Activated CD4-positive, alpha-beta T cell treated with anti-CD3 and anti-CD28 coated beads, Interleukin-2, amount 10 ng/mL, durations not matched to agents 24 days and 14 days (primary cell): Measurements from ENCODE around the gene TRPT1. TPM values are rescaled to one million over a fixed set of nuclear protein-coding genes. Genes with fewer than 3 reads are reported as not detected.

Experiments
- DNase-seq: peaks from one replicate; pipeline ENCODE4 v3.0.0; 2022
- H3K27ac Mint-ChIP-seq: one replicate; pipeline ENCODE4 v1.8.0; 2022; ENCODE audit warnings: mild to moderate bottlenecking, mixed read lengths
- H3K27me3 Mint-ChIP-seq: one replicate; pipeline ENCODE4 v1.8.0; 2022; ENCODE audit warnings: mixed read lengths
- H3K36me3 Mint-ChIP-seq: one replicate; pipeline ENCODE4 v1.8.0; 2022; ENCODE audit warnings: low read depth, mild to moderate bottlenecking, mixed read lengths
- H3K4me1 Mint-ChIP-seq: one replicate; pipeline ENCODE4 v1.8.0; 2021; ENCODE audit warnings: mixed read lengths
- H3K4me3 Mint-ChIP-seq: one replicate; pipeline ENCODE4 v1.8.0; 2022; ENCODE audit warnings: mild to moderate bottlenecking, moderate library complexity, mixed read lengths
- H3K9me3 Mint-ChIP-seq: one replicate; pipeline ENCODE4 v1.8.0; 2021; ENCODE audit warnings: mixed read lengths
- intact Hi-C: fragments of 100-400 bp; cut with micrococcal nuclease; formaldehyde crosslinking; loops from one replicate; pipeline ENCODE4 v1.15.1; 2023
- total RNA-seq: library from RNA; stranded (reverse); gene quantifications from 2 replicates; pipeline ENCODE4 v1.2.3, GENCODE V29; 2022

The TRPT1 gene
- total RNA-seq, 1 donor from 2014 or later = 31.7 TPM

DNA sequence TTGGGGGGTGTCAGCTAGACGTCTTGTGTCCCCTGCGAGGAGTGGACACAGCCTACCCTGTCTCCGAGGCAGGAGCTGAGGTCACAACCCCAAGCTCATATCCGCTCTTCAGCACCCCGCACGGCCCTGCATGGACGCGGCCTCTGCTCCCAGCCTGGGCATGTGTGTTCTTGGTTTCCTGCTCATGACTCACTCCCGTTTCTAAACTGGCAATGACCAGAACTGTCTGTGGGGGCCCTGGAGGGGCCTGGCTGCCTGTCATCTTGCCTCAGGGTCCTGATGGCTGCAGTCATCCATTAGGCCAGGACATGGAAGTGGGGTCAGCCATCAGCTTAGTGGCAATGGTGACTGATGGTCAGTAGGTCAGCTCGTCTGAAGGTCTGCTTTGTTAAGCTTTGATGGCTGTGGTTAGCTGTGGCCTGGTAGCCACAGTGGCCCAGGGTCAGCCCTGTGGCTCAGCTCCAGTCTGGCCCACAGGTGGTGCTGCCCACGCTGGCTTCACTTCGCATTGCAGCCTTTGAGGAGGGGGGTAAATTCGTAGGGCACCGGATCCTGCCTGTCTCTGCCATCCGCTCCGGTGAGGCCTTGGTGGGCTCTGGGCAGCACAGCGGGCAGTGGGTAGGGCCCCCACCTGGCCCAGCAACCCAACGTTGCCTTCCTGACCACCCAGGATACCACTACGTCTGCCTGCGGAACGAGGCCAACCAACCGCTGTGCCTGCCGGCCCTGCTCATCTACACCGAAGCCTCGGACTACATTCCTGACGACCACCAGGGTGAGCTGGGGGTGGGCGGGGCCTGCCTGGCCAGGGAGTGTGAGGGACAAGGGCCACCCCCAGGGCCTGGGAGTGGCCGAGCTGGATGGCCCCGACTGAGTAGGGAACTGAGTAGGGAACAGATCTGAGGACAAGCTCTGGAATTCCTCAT, 37.3 kb upstream of the TRPT1 start:
- DNase-seq = no peak
- Mint-ChIP-seq H3K36me3 (peaks cover 28% of the 10 kb centered on the region), H3K9me3 (no peaks in the 10 kb centered on the region), H3K4me1 (peaks cover 18% of the 10 kb centered on the region), H3K27ac (no peak overlapping the region), H3K4me3 (no peak overlapping the region), H3K27me3 (no peaks in the 10 kb centered on the region)
- intact Hi-C loops = no loop called here

DNA sequence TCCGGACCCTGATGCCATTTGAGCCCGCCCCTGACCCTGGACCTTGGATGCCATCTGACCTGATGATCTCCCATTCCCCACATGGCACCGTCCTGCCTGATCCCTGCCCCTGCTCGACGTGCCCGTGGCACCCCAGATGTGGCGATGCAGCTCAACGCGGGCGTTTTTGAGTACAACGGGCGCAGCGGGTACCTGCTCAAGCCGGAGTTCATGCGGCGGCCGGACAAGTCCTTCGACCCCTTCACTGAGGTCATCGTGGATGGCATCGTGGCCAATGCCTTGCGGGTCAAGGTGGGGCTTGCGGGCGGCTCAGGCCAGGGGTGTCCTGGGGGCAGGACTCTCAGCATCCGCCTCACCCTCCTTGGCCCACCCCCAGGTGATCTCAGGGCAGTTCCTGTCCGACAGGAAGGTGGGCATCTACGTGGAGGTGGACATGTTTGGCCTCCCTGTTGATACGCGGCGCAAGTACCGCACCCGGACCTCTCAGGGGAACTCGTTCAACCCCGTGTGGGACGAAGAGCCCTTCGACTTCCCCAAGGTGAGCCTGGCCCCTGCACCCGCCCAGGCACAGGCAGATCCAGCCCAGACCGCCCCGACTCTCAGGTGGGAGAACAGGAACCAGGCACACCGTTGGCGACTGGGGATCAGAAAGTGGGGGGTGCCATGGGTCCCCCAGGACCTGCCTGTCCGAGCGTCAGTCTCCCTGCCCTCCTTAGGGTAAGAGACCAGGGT, 36.5 kb upstream of the TRPT1 start:
- peaks cover 12% of the 10 kb centered on the region for H3K4me1 Mint-ChIP-seq
- no peaks in the 10 kb centered on the region for H3K9me3 Mint-ChIP-seq
- H3K27me3 Mint-ChIP-seq = no peaks in the 10 kb centered on the region
- intact Hi-C loops = no loop called here
- no peak overlapping the region for H3K27ac Mint-ChIP-seq
- peaks cover 33% of the 10 kb centered on the region for H3K36me3 Mint-ChIP-seq
- no peak for DNase-seq
- no peak overlapping the region for H3K4me3 Mint-ChIP-seq

DNA sequence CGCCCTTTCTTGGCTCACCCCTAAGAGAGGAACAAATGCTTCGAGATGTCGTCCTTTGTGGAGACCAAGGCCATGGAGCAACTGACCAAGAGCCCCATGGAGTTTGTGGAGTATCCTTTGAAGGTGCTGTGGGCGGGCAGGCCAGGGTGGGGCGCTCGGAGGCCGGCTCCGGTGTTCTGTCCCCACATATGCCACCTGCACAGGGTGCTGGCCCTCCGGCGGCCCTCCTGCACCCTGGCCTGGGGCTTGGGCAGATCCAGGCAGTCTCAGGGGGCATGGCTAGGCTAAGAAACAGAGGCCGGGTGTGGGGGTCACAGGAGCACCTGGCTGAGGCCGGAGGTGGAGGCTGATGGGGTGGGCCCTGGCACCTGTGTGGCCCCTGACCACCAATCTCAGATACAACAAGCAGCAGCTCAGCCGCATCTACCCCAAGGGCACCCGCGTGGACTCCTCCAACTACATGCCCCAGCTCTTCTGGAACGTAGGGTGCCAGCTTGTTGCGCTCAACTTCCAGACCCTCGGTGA, 35.6 kb upstream of the TRPT1 start:
- H3K4me1 Mint-ChIP-seq = peaks cover 12% of the 10 kb centered on the region
- no peaks in the 10 kb centered on the region for H3K27me3 Mint-ChIP-seq
- no peaks in the 10 kb centered on the region for H3K9me3 Mint-ChIP-seq
- H3K27ac Mint-ChIP-seq = no peak overlapping the region
- H3K36me3 Mint-ChIP-seq = peaks cover 34% of the 10 kb centered on the region
- intact Hi-C loops = no loop called here
- no peak for DNase-seq
- H3K4me3 Mint-ChIP-seq = no peak overlapping the region

DNA sequence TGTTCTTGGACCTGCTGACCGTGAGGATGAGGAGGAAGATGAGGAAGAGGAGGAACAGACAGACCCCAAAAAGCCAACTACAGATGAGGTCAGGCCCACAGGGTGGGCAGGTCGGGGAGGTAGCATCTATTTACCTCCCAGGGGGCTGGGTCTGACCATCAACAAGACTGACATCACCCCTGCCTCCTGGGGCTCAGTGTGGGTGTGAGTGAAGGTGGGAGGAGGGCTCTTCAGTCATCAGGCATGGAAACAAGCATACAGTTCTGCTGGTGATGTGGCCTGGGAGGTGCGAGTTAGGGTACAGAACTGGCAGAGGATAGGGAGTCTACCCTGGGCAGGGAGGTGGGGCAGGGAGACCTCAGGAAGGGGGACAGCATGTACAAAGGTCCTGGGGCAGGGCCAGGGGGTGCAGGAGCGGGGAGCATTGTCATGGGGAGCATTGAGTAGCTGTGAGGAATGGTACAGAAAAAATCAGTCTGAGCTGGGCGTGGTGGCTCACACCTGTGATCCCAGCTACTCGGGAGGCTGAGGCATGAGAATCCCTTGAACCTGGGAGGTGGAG, 34.2 kb upstream of the TRPT1 start:
- H3K36me3 Mint-ChIP-seq = peaks cover 35% of the 10 kb centered on the region
- intact Hi-C loops = no loop called here
- DNase-seq = no peak
- no peaks in the 10 kb centered on the region for H3K27me3 Mint-ChIP-seq
- peak overlapping the region; percentile 48 for H3K27ac Mint-ChIP-seq
- H3K9me3 Mint-ChIP-seq = no peaks in the 10 kb centered on the region
- no peak overlapping the region for H3K4me3 Mint-ChIP-seq
- peaks cover 12% of the 10 kb centered on the region for H3K4me1 Mint-ChIP-seq

DNA sequence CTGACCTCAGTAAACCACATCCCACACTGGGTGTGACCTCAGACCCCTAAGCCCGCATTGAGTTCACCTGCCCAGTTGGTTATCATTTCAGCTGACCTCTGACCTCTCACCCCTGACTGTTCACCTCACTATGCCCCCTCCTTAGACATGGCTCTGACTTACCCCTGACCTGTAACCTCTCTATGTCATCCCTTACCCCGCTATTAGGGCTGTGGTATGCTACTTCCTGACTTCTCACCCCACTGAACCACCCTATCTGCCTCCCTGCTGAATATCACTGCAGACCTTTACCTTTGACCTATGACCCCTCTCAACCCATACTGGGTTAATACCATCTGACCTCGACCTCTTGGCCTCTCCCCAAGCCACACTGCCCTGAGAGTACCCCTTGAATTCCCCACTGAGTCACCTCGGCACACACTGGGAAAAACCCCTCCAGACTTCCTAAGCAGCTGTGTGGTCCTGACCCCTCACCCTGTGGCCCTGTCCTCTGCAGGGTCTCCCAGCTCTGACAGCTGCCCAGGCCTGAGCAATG, 33.6 kb upstream of the TRPT1 start:
- no peak overlapping the region for H3K4me3 Mint-ChIP-seq
- H3K9me3 Mint-ChIP-seq = no peaks in the 10 kb centered on the region
- H3K27ac Mint-ChIP-seq = no peak overlapping the region
- no peak for DNase-seq
- peaks cover 38% of the 10 kb centered on the region for H3K36me3 Mint-ChIP-seq
- peaks cover 12% of the 10 kb centered on the region for H3K4me1 Mint-ChIP-seq
- no peaks in the 10 kb centered on the region for H3K27me3 Mint-ChIP-seq
- intact Hi-C loops = no loop called here

DNA sequence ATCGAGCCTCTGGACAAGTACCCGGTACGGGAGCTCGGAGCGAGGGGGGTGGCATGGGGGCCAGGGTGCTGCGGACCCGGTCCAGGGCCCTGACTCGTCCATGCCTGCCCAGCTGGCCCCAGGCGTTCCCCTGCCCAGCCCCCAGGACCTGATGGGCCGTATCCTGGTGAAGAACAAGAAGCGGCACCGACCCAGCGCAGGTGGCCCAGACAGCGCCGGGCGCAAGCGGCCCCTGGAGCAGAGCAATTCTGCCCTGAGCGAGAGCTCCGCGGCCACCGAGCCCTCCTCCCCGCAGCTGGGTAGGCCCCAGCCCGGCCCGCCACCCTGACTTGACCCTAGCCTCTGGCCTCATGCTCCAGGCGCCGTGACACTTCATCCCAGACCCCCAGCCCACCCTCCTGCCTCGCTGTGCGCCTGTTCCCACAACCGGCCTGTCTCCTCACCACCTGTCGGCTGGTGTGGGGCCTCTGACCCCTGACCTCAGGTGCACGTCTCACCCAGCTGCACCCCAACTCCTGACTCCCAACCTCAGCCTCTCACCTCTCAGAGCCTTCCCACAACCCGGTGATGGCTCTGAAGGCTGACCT, 33.1 kb upstream of the TRPT1 start:
- no peak for DNase-seq
- no peak overlapping the region for H3K27ac Mint-ChIP-seq
- no peaks in the 10 kb centered on the region for H3K27me3 Mint-ChIP-seq
- H3K4me1 Mint-ChIP-seq = peaks cover 12% of the 10 kb centered on the region
- H3K36me3 Mint-ChIP-seq = peaks cover 38% of the 10 kb centered on the region
- H3K4me3 Mint-ChIP-seq = no peak overlapping the region
- intact Hi-C loops = no loop called here
- no peaks in the 10 kb centered on the region for H3K9me3 Mint-ChIP-seq

DNA sequence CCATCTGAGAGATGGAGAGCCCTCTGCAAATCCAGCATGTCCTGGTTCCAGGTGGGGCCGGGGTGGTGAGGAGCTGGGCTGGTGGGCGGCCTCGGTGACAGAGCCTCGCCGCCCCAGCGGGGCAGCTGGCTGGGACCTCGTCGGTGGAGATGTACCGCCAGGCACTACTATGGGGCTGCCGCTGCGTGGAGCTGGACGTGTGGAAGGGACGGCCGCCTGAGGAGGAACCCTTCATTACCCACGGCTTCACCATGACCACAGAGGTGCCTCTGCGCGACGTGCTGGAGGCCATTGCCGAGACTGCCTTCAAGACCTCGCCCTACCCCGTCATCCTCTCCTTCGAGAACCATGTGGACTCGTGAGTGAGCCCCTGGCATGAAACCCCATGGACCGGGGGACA, 32.4 kb upstream of the TRPT1 start:
- Mint-ChIP-seq H3K4me1 (peaks cover 14% of the 10 kb centered on the region), H3K27ac (no peak overlapping the region), H3K27me3 (no peaks in the 10 kb centered on the region), H3K36me3 (peaks cover 40% of the 10 kb centered on the region), H3K9me3 (no peaks in the 10 kb centered on the region), H3K4me3 (no peak overlapping the region)
- DNase-seq = no peak
- intact Hi-C loops = no loop called here

DNA sequence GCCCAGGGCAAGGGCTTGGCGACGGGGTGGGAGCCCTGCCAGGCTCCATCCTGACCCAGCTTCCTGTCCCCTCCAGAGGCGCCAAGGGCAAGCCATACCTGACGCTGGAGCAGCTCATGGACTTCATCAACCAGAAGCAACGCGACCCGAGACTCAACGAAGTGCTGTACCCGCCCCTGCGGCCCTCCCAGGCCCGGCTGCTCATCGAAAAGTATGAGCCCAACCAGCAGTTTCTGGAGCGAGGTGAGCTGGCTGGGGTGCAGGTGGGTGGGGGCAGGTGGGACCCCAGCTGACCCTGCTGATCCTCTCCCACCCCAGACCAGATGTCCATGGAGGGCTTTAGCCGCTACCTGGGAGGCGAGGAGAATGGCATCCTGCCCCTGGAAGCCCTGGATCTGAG, 30.3 kb upstream of the TRPT1 start:
- Mint-ChIP-seq H3K36me3 (peaks cover 32% of the 10 kb centered on the region), H3K27me3 (no peaks in the 10 kb centered on the region), H3K27ac (no peak overlapping the region), H3K9me3 (no peaks in the 10 kb centered on the region), H3K4me3 (no peak overlapping the region), H3K4me1 (peaks cover 20% of the 10 kb centered on the region)
- no peak for DNase-seq
- intact Hi-C loops = no loop called here

DNA sequence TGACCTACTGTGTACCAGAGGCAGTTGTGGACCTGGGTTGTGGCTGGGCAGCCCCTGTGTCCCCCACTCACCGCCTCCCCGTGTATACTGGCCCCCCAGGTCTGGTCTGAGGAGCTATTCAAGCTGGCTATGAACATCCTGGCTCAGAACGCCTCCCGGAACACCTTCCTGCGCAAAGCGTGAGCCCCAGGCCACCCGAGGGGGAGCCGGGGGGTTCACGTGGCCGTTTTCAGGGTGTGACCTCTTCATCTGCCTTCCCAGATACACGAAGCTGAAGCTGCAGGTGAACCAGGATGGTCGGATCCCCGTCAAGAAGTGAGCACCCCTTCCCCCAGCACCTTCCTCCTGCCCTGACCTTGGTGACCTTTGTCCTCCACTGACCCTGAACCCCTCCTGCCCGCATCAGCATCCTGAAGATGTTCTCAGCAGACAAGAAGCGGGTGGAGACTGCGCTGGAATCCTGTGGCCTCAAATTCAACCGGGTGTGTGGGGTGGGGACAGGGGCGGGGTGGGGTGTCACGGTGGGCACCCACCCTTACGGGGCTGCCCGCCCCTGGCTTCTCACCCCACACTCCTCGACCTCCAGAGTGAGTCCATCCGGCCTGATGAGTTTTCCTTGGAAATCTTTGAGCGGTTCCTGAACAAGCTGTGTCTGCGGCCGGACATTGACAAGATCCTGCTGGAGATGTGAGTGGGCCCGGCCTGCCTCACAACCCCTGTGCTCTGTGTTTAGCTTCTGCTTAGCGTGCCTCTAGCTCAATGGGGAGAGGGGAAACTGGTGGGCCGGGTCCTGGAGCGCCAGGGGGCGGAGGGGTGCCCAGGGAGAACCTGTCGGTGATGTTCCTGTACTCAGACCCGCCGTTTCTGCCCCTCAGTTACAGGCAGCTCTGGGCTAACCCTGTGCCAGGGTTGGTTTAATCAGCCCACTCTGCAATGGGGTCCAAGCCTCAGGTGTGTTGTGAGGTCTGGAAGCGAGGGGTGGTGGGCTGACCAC, 29.4 kb upstream of the TRPT1 start:
- intact Hi-C loops = no loop called here
- peaks cover 25% of the 10 kb centered on the region for H3K4me1 Mint-ChIP-seq

DNA sequence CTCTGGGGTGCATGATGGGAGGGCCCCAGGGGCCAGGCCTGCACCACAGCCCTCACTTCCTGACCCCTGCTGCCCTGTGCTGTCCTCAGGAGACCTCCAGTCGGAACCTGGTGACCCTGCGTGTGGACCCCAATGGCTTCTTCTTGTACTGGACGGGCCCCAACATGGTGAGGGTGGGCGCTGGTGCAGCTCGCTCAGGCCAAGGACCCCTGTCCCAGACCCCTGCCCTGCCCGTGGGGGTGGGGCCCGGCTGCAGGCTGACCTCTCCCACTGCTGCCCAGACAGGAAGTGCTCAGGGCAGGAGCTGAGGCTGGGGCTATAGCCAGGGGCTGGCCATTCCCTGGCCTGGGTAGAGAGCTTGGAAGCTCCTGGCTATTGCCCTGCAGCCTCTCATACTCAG, 28.3 kb upstream of the TRPT1 start:
- H3K4me3 Mint-ChIP-seq = no peak overlapping the region
- no peaks in the 10 kb centered on the region for H3K9me3 Mint-ChIP-seq
- H3K27me3 Mint-ChIP-seq = no peaks in the 10 kb centered on the region
- intact Hi-C loops = no loop called here
- DNase-seq = no peak
- peaks cover 19% of the 10 kb centered on the region for H3K4me1 Mint-ChIP-seq
- H3K27ac Mint-ChIP-seq = no peak overlapping the region
- H3K36me3 Mint-ChIP-seq = peaks cover 22% of the 10 kb centered on the region

More for the DNA sequence above, 29.4 kb upstream of the TRPT1 start:
- H3K27ac Mint-ChIP-seq = no peak overlapping the region
- no peaks in the 10 kb centered on the region for H3K9me3 Mint-ChIP-seq
- no peak for DNase-seq
- no peak overlapping the region for H3K4me3 Mint-ChIP-seq
- H3K36me3 Mint-ChIP-seq = peaks cover 32% of the 10 kb centered on the region
- no peaks in the 10 kb centered on the region for H3K27me3 Mint-ChIP-seq

DNA sequence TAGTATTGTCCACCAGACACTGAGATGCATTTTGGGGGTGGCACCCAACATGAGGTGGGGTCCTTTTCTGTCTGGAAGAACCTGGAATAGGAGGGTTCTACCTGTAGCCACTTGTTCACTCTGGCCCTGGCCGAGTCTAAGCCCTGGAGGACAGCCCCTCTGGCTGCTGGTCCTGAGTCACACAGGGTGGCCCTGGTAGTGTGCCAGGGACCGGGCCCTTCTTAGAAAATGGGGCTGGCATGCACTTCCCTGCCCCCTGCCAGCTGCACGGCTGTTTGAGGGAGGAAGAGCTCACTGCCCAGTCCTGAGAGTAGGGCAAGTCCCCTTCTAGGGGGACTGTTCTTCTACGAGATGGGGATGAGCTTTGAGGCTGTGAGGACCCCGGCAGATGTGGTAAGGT, 27.5 kb upstream of the TRPT1 start:
- H3K4me1 Mint-ChIP-seq = peaks cover 19% of the 10 kb centered on the region
- H3K27ac Mint-ChIP-seq = no peak overlapping the region
- no peak overlapping the region for H3K4me3 Mint-ChIP-seq
- peaks cover 17% of the 10 kb centered on the region for H3K36me3 Mint-ChIP-seq
- H3K27me3 Mint-ChIP-seq = no peaks in the 10 kb centered on the region
- DNase-seq = no peak
- intact Hi-C loops = no loop called here
- H3K9me3 Mint-ChIP-seq = no peaks in the 10 kb centered on the region

DNA sequence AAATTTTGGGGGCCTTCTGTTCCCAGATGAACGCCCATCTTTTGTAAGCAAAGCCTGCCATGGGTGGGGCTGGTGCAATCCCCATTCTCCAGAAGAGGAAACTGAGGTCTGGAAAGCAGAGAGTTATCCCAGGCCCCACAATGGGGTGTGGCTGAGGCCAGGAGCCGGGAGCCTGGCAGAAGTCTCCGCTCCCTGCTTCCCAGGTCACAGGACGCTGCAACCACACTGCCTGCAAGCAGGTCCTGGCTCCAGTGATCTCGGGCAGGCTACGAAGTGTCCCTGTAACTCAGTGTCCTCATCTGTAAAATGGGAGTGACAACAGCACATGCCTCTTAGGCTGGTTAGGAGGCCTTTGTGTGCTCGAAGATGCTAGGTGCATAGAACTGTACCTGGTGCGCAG, 27.1 kb upstream of the TRPT1 start:
- no peak overlapping the region for H3K27ac Mint-ChIP-seq
- peaks cover 19% of the 10 kb centered on the region for H3K4me1 Mint-ChIP-seq
- H3K4me3 Mint-ChIP-seq = no peak overlapping the region
- intact Hi-C loops = no loop called here
- H3K27me3 Mint-ChIP-seq = no peaks in the 10 kb centered on the region
- no peak for DNase-seq
- H3K9me3 Mint-ChIP-seq = no peaks in the 10 kb centered on the region
- peaks cover 15% of the 10 kb centered on the region for H3K36me3 Mint-ChIP-seq
